ENCODE measurements around the gene GOLGB1. TPM values are rescaled to one million over a fixed set of nuclear protein-coding genes. Genes with fewer than 3 reads are reported as not detected.
"Not testable (repeated sequence)": the region's sequence is repeated elsewhere in the genome, so short reads cannot be mapped to it uniquely, and the experiment has no call there.

Gene GOLGB1
- total RNA-seq, 1 donor from 2014 or later, result 63.1 TPM

DNA sequence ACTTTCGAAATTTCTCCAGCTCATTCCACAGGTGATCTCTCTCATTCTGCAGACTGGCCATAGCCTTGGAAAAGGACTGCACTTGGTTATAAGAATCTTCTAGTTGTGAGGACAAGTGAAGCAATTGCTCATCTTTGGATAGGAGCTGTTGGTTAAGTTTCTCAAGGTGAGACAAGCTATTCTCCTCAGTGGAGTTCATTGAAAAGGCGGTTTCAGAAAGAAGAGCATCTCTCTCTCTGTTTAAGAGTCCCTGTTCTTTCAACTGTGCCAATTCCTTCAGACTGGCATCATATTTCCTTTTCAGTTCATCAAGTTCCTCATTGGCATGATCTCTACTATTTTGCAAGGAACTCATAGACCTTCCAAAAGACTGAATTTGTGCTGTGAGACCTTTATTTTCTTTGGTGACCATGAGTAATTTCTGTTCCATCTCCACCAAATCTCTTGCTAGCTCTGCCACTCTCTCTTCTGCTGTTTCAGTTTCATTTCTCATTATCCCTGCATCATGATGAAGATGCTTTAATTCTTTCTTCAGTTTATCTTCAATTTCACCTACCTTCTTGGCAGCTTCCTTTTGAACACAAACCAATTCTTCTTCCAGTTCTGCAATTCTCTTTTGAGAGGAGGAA, 58.6 kb downstream of the GOLGB1 start:
- no peaks in the 10 kb centered on the region for H3K4me1 Mint-ChIP-seq (ENCODE audit: unreplicated experiment)

DNA sequence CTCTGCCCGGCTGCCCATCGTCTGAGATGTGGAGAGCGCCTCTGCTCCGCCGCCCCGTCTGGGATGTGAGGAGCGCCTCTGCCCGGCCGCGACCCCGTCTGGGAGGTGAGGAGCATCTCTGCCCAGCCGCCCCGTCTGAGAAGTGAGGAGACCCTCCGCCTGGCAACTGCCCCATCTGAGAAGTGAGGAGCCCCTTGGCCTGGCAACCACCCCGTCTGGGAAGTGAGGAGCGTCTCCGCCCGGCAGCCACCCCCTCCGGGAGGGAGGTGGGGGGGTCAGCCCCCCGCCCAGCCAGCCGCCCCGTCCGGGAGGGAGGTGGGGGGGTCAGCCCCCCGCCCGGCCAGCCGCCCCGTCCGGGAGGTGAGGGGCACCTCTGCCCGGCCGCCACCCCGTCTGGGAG, 60.8 kb downstream of the GOLGB1 start:
- not testable (repeated sequence) for H3K4me3 Mint-ChIP-seq (ENCODE audit: unreplicated experiment)

More for the DNA sequence above, 58.6 kb downstream of the GOLGB1 start:
- TF ChIP-seq, protein P1, sequence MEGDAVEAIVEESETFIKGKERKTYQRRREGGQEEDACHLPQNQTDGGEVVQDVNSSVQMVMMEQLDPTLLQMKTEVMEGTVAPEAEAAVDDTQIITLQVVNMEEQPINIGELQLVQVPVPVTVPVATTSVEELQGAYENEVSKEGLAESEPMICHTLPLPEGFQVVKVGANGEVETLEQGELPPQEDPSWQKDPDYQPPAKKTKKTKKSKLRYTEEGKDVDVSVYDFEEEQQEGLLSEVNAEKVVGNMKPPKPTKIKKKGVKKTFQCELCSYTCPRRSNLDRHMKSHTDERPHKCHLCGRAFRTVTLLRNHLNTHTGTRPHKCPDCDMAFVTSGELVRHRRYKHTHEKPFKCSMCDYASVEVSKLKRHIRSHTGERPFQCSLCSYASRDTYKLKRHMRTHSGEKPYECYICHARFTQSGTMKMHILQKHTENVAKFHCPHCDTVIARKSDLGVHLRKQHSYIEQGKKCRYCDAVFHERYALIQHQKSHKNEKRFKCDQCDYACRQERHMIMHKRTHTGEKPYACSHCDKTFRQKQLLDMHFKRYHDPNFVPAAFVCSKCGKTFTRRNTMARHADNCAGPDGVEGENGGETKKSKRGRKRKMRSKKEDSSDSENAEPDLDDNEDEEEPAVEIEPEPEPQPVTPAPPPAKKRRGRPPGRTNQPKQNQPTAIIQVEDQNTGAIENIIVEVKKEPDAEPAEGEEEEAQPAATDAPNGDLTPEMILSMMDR (IDR thresholded peaks at IDR 0.05; ENCODE audit: unreplicated experiment), result no peak
- H3K27me3 Mint-ChIP-seq (ENCODE audit: unreplicated experiment), result no peaks in the 10 kb centered on the region
- H3K4me3 Mint-ChIP-seq (ENCODE audit: unreplicated experiment), result no peak overlapping the region
- no peak for DNase-seq (ENCODE audit: low spot score)
- H3K9me3 Mint-ChIP-seq (ENCODE audit: unreplicated experiment), result no peaks in the 10 kb centered on the region
- peaks cover 43% of the 10 kb centered on the region for H3K36me3 Mint-ChIP-seq (ENCODE audit: low read depth, unreplicated experiment)
- H3K27ac Mint-ChIP-seq (ENCODE audit: unreplicated experiment), result no peak overlapping the region

DNA sequence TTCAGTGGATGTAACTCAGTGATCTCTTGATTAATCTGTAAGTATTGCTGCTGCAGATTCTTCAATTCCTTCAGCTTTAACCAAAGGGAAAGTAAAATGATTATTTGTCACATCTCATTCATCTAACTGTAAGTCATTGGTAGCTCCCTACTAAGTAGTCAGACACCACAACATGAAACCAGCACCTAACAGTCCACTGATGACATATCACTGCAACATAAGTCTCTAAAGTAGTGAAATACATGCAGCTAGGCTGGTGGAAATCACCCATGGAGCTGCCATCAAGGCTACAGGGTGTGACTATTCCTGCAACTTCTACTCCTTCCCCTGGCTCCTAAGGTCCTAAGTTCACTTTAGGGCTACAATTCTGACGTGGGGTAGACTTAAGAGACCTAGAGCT, 67.7 kb downstream of the GOLGB1 start:
- H3K4me3 Mint-ChIP-seq (ENCODE audit: unreplicated experiment), result no peak overlapping the region
- peaks cover 44% of the 10 kb centered on the region for H3K36me3 Mint-ChIP-seq (ENCODE audit: low read depth, unreplicated experiment)
- H3K27ac Mint-ChIP-seq (ENCODE audit: unreplicated experiment), result no peak overlapping the region
- H3K4me1 Mint-ChIP-seq (ENCODE audit: unreplicated experiment), result no peaks in the 10 kb centered on the region
- no peaks in the 10 kb centered on the region for H3K27me3 Mint-ChIP-seq (ENCODE audit: unreplicated experiment)
- peaks cover 7% of the 10 kb centered on the region for H3K9me3 Mint-ChIP-seq (ENCODE audit: unreplicated experiment)
- DNase-seq (ENCODE audit: low spot score), result no peak
- TF ChIP-seq, protein P1 (IDR thresholded peaks at IDR 0.05; ENCODE audit: unreplicated experiment), result no peak

More for the DNA sequence above, 60.8 kb downstream of the GOLGB1 start:
- not testable (repeated sequence) for H3K4me1 Mint-ChIP-seq (ENCODE audit: unreplicated experiment); H3K27me3 Mint-ChIP-seq (ENCODE audit: unreplicated experiment); DNase-seq (ENCODE audit: low spot score); H3K27ac Mint-ChIP-seq (ENCODE audit: unreplicated experiment); H3K9me3 Mint-ChIP-seq (ENCODE audit: unreplicated experiment)
- peaks cover 55% of the 10 kb centered on the region for H3K36me3 Mint-ChIP-seq (ENCODE audit: low read depth, unreplicated experiment)

DNA sequence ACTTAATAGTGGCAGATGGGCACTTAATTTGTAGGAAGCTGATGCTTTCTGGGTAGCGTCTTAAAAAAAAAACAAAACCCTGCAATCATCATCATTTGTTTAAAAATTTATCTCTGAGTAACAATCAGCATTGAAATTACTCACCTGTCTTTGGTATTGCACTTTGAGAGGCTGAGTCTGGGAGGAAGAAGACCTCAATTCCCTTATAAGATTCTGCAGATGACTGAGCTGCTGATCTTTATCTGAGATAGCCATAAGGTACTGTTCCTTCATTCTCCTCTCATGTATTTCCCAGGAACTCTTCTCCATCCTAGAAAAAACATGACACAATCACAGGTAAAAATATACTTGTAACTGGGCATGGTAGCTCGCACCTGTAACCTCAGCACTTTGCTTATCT, 72.4 kb downstream of the GOLGB1 start:
- no peaks in the 10 kb centered on the region for H3K9me3 Mint-ChIP-seq (ENCODE audit: unreplicated experiment)
- H3K27ac Mint-ChIP-seq (ENCODE audit: unreplicated experiment), result no peak overlapping the region
- TF ChIP-seq, protein P1 (IDR thresholded peaks at IDR 0.05; ENCODE audit: unreplicated experiment), result no peak
- H3K27me3 Mint-ChIP-seq (ENCODE audit: unreplicated experiment), result no peaks in the 10 kb centered on the region
- H3K36me3 Mint-ChIP-seq (ENCODE audit: low read depth, unreplicated experiment), result peaks cover 46% of the 10 kb centered on the region
- H3K4me3 Mint-ChIP-seq (ENCODE audit: unreplicated experiment), result no peak overlapping the region
- no peak for DNase-seq (ENCODE audit: low spot score)
- no peaks in the 10 kb centered on the region for H3K4me1 Mint-ChIP-seq (ENCODE audit: unreplicated experiment)

DNA sequence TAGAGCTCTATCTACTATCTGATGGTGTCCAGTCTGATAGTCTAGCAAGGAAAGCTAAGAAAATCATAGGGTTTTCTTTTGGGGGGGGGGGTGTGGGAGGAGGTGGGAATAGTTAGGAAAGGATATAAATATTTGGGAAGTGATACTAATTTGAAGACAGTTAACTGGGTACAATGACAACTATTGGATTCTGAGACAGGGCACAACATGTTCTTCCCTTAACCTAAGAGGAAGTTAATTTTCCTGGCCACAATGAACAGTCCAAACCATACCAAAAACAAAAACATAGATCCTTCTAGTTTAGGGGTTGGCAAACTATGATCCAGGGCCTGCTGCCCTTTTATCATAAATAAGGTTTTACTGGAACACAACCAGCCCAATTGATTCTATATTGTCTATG, 78.9 kb downstream of the GOLGB1 start:
- no peak overlapping the region for H3K27ac Mint-ChIP-seq (ENCODE audit: unreplicated experiment)
- TF ChIP-seq, protein P1 (IDR thresholded peaks at IDR 0.05; ENCODE audit: unreplicated experiment), result no peak
- no peaks in the 10 kb centered on the region for H3K4me1 Mint-ChIP-seq (ENCODE audit: unreplicated experiment)

More for the DNA sequence above, 78.9 kb downstream of the GOLGB1 start:
- Mint-ChIP-seq H3K27me3 (ENCODE audit: unreplicated experiment) (no peaks in the 10 kb centered on the region), H3K9me3 (ENCODE audit: unreplicated experiment) (no peaks in the 10 kb centered on the region), H3K4me3 (ENCODE audit: unreplicated experiment) (no peak overlapping the region), H3K36me3 (ENCODE audit: low read depth, unreplicated experiment) (peaks cover 39% of the 10 kb centered on the region)
- no peak for DNase-seq (ENCODE audit: low spot score)

Measured in endothelial cell (in vitro differentiated cells).